Activated CD8-positive, alpha-beta memory T cell treated with anti-CD3 and anti-CD28 coated beads for 36 hours (primary cell): ENCODE data around the gene DEGS2. TPM values are rescaled to one million over a fixed set of nuclear protein-coding genes. Genes with fewer than 3 reads are reported as not detected.

Experiments
- CTCF ChIA-PET: fragments of 350-600 bp; sonication (Branson Sonifier 250); formaldehyde crosslinking; loops from one replicate; lab custom pipeline; 2021; ENCODE audit warnings: antibody characterized with exemption; lab: Charles Lee
- POLR2A ChIA-PET: fragments of 350-600 bp; sonication (Branson Sonifier 250); formaldehyde crosslinking; loops from one replicate; lab custom pipeline; 2021; ENCODE audit warnings: antibody characterized with exemption; lab: Charles Lee
- total RNA-seq, 2 experiments: library from RNA; stranded (reverse); gene quantifications; one replicate each; pipeline ENCODE4 v1.2.3, GENCODE V29; 2021

The DEGS2 gene
- total RNA-seq, 2 experiments from 2014 or later = 0.23 to 1.3 TPM

GRCh38 chr14:100108840-100109593 lies 50.4 kb downstream of the DEGS2 start:
- ChIA-PET CTCF (interaction anchor here (0.9 to 12.8 kb wide), 22 partner anchors 9 to 138 kb away, joined by 3 to 399 read pairs (median 4); partner anchors contain the start of gene EVL), POLR2A (interaction anchor here (4.0 to 7.1 kb wide), 2 partner anchors 29 to 41 kb away, joined by 24 to 74 read pairs; partner anchors contain the start of gene EVL)

GRCh38 chr14:100108042-100108825 lies 51.2 kb downstream of the DEGS2 start:
- ChIA-PET POLR2A (interaction anchor here (0.8 to 7.1 kb wide), 4 partner anchors 9 to 84 kb away, joined by 4 to 74 read pairs (median 14); partner anchors contain the start of gene EVL), CTCF (interaction anchor here (0.7 to 12.8 kb wide), 29 partner anchors 9 to 270 kb away, joined by 3 to 399 read pairs (median 4); partner anchors contain the start of genes DEGS2 and EVL)

DNA sequence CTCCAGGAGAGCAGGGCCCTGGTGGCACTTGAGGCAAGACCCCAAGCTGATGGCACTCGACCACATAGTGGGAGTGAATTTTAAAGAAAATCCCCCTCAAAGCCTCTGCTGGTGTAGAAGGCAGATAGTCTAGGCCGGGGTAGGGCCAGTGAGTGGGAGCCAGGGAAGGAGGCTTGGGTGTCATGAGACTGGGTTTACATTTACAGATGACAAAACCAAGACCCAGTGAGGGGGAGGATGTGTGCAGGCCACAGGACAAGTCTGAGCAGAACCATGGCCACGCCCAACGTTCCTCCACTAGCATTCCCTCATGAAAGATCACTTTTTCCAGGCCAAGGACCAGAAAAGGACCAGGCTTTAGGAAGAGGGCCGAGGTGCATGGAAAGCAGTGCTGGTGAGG lies 52.2 kb downstream of the DEGS2 start:
- CTCF ChIA-PET = interaction anchor here (0.9 to 12.8 kb wide), 18 partner anchors 13 to 270 kb away, joined by 3 to 399 read pairs (median 6); partner anchors contain the start of genes DEGS2 and EVL
- POLR2A ChIA-PET = interaction anchor here (0.8 to 7.1 kb wide), 3 partner anchors 8 to 39 kb away, joined by 4 to 74 read pairs (median 24); partner anchors contain the start of gene EVL

DNA sequence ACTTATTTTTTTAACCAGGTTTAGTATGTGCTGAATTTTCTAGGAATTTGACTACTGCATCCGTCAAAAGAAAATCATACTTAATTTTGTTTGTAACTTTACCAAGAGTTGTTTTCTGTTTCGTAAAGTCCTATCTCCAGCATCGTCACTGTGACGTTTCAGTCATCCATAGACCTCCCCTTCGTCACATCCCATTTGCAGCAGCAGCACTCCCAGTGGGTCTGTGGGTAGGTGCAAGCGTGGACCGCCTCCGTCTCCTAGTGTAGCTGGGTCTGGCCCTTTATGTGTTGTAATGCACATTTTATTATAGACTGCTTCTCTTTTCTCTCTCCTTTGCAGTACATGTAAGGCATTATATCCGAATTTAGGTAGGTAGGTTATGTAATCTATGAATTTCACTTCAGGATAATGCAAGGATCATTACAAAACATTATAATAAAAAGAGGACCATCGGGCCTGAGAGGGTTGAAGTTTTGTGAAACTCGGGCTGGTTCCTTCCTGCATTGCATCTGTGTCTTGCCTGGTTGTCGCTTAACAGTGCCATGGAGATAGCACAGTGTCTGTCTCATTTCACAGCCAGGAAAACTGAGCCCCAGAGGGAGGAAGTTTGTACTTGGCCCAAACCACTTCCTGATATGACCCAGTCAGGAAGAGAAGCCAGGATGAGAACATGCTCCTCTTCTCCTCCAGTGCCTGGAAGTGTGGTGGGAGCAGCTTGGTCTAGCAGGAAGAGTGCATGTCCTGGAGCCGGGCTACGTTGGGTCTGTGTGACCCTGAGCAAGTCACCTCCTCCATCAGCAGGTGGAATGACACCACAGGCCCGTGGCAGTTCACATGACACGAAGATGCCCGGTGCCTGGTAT lies 53.0 kb downstream of the DEGS2 start:
- POLR2A ChIA-PET = interaction anchor here (4.0 to 7.1 kb wide), 2 partner anchors 27 to 38 kb away, joined by 24 to 74 read pairs; partner anchors contain the start of gene EVL
- CTCF ChIA-PET = interaction anchor here (0.7 to 12.8 kb wide), 6 partner anchors 10 to 124 kb away, joined by 3 to 399 read pairs (median 10); no protein-coding TSS in a partner anchor

DNA sequence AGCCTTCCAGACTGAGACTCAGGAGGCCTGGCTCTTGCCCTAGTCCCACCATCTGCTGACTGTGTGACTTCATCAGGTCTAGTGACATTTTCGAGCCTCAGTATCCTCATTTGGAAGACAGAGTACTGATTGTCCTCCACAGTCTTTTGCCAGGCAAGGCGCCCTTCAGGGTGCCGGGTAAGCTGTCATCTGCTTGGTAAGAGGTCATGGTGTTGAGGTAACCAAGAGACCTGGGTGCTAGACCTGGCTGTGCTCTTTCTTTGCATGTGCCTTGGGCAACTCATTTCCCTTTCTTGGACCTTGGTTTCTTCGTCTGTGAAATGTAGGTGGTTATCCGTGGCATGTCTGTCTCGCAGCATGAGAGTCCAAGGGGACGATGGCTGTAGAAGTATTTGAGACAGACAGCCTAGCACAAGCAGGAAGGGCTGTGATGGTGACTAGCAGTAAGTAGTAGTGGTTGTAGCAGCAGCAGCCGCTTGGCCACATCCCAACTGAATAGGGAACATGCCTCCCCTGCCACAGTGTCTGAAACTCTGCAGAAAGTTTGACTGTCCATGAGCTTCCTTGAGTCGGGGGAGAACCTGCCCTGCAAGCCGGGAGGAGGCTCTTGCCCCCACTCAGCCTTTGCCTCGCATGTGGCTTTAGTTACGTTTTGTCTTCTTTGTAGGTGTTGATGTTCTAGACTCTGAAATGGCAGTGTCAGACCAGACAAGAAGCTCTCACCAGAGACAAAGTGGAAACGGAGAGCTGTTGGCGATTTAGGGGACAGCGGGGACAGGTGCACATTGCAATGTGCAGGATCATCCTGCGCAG lies 53.9 kb downstream of the DEGS2 start:
- POLR2A ChIA-PET = interaction anchor here (0.6 to 7.1 kb wide), 8 partner anchors 15 to 1941 kb away, joined by 4 to 74 read pairs (median 8); partner anchors contain the start of genes EVL and SETD3
- CTCF ChIA-PET = interaction anchor here (0.7 to 12.8 kb wide), 6 partner anchors 9 to 116 kb away, joined by 3 to 399 read pairs (median 4); no protein-coding TSS in a partner anchor

GRCh38 chr14:100104523-100105300 lies 54.7 kb downstream of the DEGS2 start:
- ChIA-PET CTCF (interaction anchor here (0.6 to 12.8 kb wide), 7 partner anchors 10 to 131 kb away, joined by 3 to 399 read pairs (median 3); no protein-coding TSS in a partner anchor), POLR2A (interaction anchor here (0.6 to 7.1 kb wide), 11 partner anchors 15 to 1940 kb away, joined by 3 to 74 read pairs (median 5); partner anchors contain the start of genes EVL and SETD3)

- POLR2A ChIA-PET = interaction anchor here (1.0 to 7.1 kb wide), 7 partner anchors 14 to 36 kb away, joined by 3 to 74 read pairs (median 11); partner anchors contain the start of gene EVL
- CTCF ChIA-PET = interaction anchor here (1.2 to 12.8 kb wide), 4 partner anchors 11 to 89 kb away, joined by 3 to 399 read pairs (median 4); no protein-coding TSS in a partner anchor
These were observed 55.5 kb downstream of the DEGS2 start for GRCh38 chr14:100104006-100104352.

- CTCF ChIA-PET = interaction anchor here (1.0 to 12.8 kb wide), 4 partner anchors 9 to 26 kb away, joined by 3 to 399 read pairs (median 4); no protein-coding TSS in a partner anchor
- POLR2A ChIA-PET = interaction anchor here (0.9 to 7.1 kb wide), 6 partner anchors 13 to 35 kb away, joined by 3 to 74 read pairs (median 7); partner anchors contain the start of gene EVL
These were observed 56.0 kb downstream of the DEGS2 start for GRCh38 chr14:100103250-100104005.

GRCh38 chr14:100102156-100102785 lies 57.2 kb downstream of the DEGS2 start:
- ChIA-PET CTCF (interaction anchor here (1.0 to 12.8 kb wide), 3 partner anchors 8 to 25 kb away, joined by 3 to 399 read pairs (median 6); no protein-coding TSS in a partner anchor), POLR2A (interaction anchor here (0.7 to 7.1 kb wide), 4 partner anchors 12 to 1761 kb away, joined by 3 to 74 read pairs (median 5); partner anchors contain the start of gene EVL)

GRCh38 chr14:100100032-100100703 lies 59.3 kb downstream of the DEGS2 start:
- ChIA-PET POLR2A (interaction anchor here (0.6 to 1.2 kb wide), 3 partner anchors 35 to 275 kb away, joined by 4 to 9 read pairs (median 4); partner anchors contain the start of gene EVL), CTCF (interaction anchor here (0.7 to 12.8 kb wide), 4 partner anchors 8 to 129 kb away, joined by 3 to 399 read pairs (median 3); no protein-coding TSS in a partner anchor)

GRCh38 chr14:100098171-100098570 lies 61.3 kb downstream of the DEGS2 start:
- ChIA-PET CTCF (interaction anchor here (1.3 to 12.8 kb wide), 2 partner anchors 21 to 96 kb away, joined by 3 to 399 read pairs; no protein-coding TSS in a partner anchor), POLR2A (no interaction called here)

DNA sequence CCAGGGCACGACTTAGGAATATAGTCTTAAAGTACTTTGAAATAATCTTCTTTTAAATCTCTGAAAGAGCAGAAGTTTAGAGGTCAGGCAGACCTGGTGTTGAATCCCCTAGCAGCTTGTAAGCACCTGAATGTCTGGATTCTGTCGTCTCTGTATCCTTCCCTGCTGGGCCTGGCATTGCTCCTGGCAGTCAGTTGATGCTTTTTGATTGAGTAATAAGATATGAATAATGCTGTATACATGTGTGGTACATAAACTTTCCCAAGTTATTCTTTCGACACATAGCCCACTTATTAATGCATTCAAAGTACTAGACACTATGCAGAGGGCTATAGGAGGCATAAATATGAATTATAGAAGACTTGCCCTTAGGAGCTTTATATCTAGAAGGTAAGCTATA lies 62.8 kb downstream of the DEGS2 start:
- CTCF ChIA-PET = interaction anchor here (0.7 to 1.4 kb wide), 6 partner anchors 9 to 30 kb away, joined by 3 to 5 read pairs (median 3); no protein-coding TSS in a partner anchor
- POLR2A ChIA-PET = no interaction called here
